ENCODE results near the gene NADK. TPM values are rescaled to one million over a fixed set of nuclear protein-coding genes. Genes with fewer than 3 reads are reported as not detected.

The NADK gene
- total and polyA plus RNA-seq, 2 of the 13 experiments (the other 11 are each of a cell fraction or from before 2014, with no cell fraction given): 56.6 to 60.1 TPM

DNA sequence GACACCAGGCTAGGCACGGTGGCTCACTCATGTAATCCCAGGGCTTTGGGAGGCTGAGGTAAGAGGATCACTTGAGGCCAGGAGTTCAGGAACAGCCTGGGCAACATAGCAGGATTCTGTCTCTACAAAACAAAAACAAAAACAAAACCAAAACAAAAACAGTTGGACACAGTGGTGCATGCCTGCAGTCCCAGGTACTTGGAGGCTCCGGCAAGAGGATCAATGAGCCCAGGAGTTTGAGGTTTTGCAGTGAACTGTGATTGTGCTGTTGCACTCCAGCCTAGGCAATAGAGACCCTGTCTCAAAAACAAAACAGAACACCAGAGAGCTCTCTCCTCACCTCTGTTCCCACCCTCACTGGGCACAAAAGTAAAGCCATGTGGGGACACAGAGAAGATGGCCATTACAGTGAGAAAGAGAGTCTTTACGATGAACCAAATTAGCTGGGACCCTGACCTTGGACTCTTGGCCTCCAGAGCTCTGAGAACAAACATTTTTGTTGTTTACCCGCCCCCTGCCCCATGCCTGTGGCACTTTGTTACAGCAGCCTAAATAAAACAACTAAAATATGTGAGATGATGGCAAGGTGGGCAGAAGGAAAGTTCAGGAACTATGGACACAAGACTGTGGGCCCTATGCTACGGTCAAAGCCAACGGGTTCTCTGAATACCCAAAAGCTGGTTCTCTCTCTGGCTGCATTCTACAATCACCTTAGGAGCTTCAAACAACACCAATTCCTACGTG lies 9.8 kb downstream of the NADK start (continued):
- TF ChIP-seq, protein P1, sequence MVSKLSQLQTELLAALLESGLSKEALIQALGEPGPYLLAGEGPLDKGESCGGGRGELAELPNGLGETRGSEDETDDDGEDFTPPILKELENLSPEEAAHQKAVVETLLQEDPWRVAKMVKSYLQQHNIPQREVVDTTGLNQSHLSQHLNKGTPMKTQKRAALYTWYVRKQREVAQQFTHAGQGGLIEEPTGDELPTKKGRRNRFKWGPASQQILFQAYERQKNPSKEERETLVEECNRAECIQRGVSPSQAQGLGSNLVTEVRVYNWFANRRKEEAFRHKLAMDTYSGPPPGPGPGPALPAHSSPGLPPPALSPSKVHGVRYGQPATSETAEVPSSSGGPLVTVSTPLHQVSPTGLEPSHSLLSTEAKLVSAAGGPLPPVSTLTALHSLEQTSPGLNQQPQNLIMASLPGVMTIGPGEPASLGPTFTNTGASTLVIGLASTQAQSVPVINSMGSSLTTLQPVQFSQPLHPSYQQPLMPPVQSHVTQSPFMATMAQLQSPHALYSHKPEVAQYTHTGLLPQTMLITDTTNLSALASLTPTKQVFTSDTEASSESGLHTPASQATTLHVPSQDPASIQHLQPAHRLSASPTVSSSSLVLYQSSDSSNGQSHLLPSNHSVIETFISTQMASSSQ (IDR thresholded peaks at IDR 0.05; ENCODE audit: low read depth): no peak
- TF ChIP-seq, protein P1 (CRISPR knock-in tag; IDR thresholded peaks at IDR 0.05; ENCODE audit: borderline replicate concordance): no peak
- TF ChIP-seq ETS1 (CRISPR knock-in tag; IDR thresholded peaks at IDR 0.05): no peak
- TF ChIP-seq CHD2 (IDR thresholded peaks at IDR 0.05; ENCODE audit: low read depth, low read length): no peak
- peak; percentile 90 for TF ChIP-seq HNF4A (CRISPR knock-in tag; IDR thresholded peaks at IDR 0.05)
- TF ChIP-seq TSC22D2 (CRISPR knock-in tag; IDR thresholded peaks at IDR 0.05; ENCODE audit: borderline replicate concordance): no peak
- no peak for TF ChIP-seq MXD4 (CRISPR knock-in tag; IDR thresholded peaks at IDR 0.05)
- no peak for TF ChIP-seq TRIM22 (IDR thresholded peaks at IDR 0.05)
- TF ChIP-seq, protein P2, sequence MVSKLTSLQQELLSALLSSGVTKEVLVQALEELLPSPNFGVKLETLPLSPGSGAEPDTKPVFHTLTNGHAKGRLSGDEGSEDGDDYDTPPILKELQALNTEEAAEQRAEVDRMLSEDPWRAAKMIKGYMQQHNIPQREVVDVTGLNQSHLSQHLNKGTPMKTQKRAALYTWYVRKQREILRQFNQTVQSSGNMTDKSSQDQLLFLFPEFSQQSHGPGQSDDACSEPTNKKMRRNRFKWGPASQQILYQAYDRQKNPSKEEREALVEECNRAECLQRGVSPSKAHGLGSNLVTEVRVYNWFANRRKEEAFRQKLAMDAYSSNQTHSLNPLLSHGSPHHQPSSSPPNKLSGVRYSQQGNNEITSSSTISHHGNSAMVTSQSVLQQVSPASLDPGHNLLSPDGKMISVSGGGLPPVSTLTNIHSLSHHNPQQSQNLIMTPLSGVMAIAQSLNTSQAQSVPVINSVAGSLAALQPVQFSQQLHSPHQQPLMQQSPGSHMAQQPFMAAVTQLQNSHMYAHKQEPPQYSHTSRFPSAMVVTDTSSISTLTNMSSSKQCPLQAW (CRISPR knock-in tag; IDR thresholded peaks at IDR 0.05): no peak
- TF ChIP-seq NR2F1 (CRISPR knock-in tag; IDR thresholded peaks at IDR 0.05): peak; percentile 31 to 34; a peak in 2 of 4 replicates
- TF ChIP-seq ZNF644 (CRISPR knock-in tag; IDR thresholded peaks at IDR 0.05; ENCODE audit: low read depth): no peak
- TF ChIP-seq, protein P3, sequence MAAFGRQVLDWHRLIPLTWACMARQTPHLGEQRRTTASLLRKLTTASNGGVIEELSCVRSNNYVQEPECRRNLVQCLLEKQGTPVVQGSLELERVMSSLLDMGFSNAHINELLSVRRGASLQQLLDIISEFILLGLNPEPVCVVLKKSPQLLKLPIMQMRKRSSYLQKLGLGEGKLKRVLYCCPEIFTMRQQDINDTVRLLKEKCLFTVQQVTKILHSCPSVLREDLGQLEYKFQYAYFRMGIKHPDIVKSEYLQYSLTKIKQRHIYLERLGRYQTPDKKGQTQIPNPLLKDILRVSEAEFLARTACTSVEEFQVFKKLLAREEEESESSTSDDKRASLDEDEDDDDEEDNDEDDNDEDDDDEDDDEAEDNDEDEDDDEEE (CRISPR knock-in tag; IDR thresholded peaks at IDR 0.05): no peak
- TF ChIP-seq HNF4G (IDR thresholded peaks at IDR 0.05; ENCODE audit: borderline replicate concordance, low read depth, low read length): peak; percentile 65; the same call in 1 of the 2 replicates
- TF ChIP-seq HNF4G (CRISPR knock-in tag; IDR thresholded peaks at IDR 0.05; ENCODE audit: borderline replicate concordance, low read depth): 0 out of 2 replicates have a peak, but pooled peaks have one; percentile 29
- TF ChIP-seq NFIB (CRISPR knock-in tag; IDR thresholded peaks at IDR 0.05; ENCODE audit: borderline replicate concordance): no peak
- no peak for TF ChIP-seq POLR2AphosphoS5 (IDR thresholded peaks at IDR 0.05; ENCODE audit: low read depth, low read length)
- TF ChIP-seq FOXC1 (CRISPR knock-in tag; IDR thresholded peaks at IDR 0.05; ENCODE audit: borderline replicate concordance): no peak
- TF ChIP-seq ESRRA (CRISPR knock-in tag; IDR thresholded peaks at IDR 0.05; ENCODE audit: low read depth): no peak

All from HepG2 (cell line).